ENCODE results near the gene ABCG8. TPM values are rescaled to one million over a fixed set of nuclear protein-coding genes. Genes with fewer than 3 reads are reported as not detected.

Gene ABCG8
- total RNA-seq = not detected

DNA sequence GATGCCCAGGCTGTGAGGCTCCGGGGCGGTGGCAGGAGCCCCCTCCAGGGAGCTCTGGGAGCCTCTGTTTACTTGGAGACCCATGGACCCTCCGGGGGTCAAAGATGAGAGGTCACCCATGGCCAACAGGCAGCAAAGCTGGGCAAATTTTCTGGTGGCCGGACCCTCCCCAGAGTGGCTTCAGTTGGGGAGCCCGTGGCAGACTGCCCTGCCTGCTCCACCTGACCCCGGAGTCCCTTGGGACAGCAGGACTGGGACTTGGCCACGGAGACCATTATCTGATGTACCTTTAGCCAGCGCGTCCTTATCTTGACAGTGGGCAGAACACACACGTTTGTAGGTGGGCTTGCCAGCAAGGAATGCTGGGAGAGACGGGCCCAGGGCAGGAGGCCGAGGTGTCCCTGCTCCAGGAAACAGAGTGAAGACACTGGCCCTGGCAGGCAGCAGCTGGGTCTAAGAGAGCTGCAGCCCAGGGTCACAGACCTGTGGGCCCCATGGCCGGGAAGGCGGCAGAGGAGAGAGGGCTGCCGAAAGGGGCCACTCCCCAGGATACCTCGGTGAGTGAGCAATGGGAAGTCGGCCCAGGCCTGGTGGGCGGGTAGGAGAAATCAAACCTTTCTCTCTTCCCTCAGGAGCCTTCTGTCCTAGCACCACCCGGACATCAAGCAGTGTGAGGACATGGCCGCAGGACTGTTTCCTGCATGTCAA lies at the start of gene ABCG8, which contains the start of gene ABCG5:
ABCG8 (plus strand) TSS at position 412 of the 708 bp plus-strand sequence; CDS start at position 495, 83 bp downstream.
ABCG5 (minus strand) TSS at position 280 of the 708 bp plus-strand sequence; CDS start at position 120, 160 bp downstream.
- peak; percentile 11 to 77 for DNase-seq (ENCODE audit: low spot score in 2 of 2)
- 87 to 88% methylated on average over 20 of the region's 20 CpGs for WGBS, 2 donors
- intact Hi-C loops (cut with DNase I; ENCODE audit: low total_unique reads) = no loop called here
- TF ChIP-seq POLR2A (IDR thresholded peaks at IDR 0.05) = no peak
- TF ChIP-seq, protein P1, sequence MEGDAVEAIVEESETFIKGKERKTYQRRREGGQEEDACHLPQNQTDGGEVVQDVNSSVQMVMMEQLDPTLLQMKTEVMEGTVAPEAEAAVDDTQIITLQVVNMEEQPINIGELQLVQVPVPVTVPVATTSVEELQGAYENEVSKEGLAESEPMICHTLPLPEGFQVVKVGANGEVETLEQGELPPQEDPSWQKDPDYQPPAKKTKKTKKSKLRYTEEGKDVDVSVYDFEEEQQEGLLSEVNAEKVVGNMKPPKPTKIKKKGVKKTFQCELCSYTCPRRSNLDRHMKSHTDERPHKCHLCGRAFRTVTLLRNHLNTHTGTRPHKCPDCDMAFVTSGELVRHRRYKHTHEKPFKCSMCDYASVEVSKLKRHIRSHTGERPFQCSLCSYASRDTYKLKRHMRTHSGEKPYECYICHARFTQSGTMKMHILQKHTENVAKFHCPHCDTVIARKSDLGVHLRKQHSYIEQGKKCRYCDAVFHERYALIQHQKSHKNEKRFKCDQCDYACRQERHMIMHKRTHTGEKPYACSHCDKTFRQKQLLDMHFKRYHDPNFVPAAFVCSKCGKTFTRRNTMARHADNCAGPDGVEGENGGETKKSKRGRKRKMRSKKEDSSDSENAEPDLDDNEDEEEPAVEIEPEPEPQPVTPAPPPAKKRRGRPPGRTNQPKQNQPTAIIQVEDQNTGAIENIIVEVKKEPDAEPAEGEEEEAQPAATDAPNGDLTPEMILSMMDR (IDR thresholded peaks at IDR 0.05) = no peak
- H3K4me3 ChIP-seq (ENCODE audit: low read depth, poor library complexity, severe bottlenecking) = no peak within 1 kb of the TSS

DNA sequence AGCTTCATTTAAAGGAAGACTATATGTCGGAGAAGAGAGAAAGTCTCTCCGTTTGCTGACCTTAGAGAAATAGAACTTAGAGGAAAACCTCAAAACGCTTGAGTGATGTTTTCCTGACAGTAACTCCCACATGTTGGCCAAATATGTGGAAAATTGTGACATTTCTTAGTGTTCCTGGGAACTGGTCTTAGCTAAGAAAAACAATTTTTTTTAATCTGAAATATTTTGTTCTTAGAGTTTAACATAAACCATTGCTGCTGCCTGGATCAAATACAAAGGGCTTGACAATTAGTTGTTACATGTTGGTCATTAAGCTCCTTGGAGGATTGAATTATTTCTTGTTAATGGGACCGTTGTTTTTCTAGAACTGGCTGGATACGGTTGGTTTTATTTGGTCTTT lies 48.6 kb upstream of the ABCG8 start:
- intact Hi-C loops (cut with DNase I; ENCODE audit: low total_unique reads) = no loop called here
- WGBS, 2 donors = 57 to 66% methylated on average over 5 of the region's 5 CpGs
- peak in 1 of 2 donors; percentile 41 for DNase-seq (ENCODE audit: low spot score in 2 of 2)
- no peak overlapping the region for H3K4me3 ChIP-seq (ENCODE audit: low read depth, poor library complexity, severe bottlenecking)
- TF ChIP-seq POLR2A (IDR thresholded peaks at IDR 0.05) = no peak
- TF ChIP-seq, protein P1 (IDR thresholded peaks at IDR 0.05) = no peak

DNA sequence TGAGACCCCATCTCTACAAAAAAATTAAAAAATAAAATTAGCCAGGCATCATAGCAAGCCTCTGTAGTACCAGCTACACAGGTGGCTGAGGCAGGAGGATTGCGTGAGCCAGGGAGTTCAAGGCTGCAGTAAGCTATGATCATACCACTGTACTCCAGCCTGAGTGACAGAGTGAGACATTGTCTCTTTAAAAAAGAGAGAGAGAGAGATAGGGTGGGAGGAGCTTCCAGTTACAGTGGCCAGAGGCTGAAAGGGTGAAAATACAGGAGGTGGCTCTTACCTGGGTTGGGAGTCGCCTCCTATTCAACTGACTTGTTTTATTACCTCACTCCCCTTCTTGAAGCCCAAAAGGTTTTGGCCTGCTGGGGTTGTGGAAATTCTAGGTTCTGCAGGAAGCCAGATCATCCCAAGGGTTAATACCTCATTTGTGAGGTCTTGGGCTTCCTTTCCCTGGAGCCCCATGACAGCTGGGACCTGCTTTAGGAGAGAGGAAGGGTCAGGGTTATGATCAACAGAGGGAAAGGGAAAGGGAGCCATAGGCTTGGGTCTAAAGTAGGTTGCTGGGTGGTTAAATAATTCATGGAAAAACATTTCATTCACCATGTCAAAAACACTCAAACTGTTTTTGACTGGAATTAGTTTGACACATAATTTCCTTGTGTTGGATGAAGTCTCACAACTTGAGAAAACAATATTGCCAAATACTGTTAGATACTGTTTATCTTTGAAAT lies 47.6 kb upstream of the ABCG8 start:
- TF ChIP-seq, protein P1 (IDR thresholded peaks at IDR 0.05) = no peak
- no peak for TF ChIP-seq POLR2A (IDR thresholded peaks at IDR 0.05)
- intact Hi-C loops (cut with DNase I; ENCODE audit: low total_unique reads) = no loop called here
- 84 to 96% methylated on average over 2 of the region's 2 CpGs for WGBS, 2 donors
- no peak overlapping the region for H3K4me3 ChIP-seq (ENCODE audit: low read depth, poor library complexity, severe bottlenecking)
- DNase-seq (ENCODE audit: low spot score in 2 of 2) = no peak

DNA sequence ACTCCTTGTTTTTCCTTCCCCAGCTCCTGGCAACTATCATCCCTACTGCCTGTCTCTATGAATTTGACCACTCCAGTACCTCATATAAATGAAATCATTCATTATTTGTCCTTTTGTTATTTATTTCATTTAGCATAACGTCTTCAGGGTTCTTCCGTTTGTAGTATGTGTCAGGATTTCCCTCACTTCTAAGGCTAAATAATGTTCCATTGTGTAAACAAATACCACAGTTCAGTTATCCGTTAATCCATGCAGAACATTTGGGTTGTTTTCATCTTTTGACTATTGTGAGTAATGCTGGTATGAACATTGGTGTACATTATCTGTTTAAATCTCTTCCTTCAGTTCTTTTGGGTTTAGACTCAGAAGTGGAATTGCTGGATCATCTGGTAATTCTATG lies 46.1 kb upstream of the ABCG8 start:
- no peak for TF ChIP-seq POLR2A (IDR thresholded peaks at IDR 0.05)
- TF ChIP-seq, protein P1 (IDR thresholded peaks at IDR 0.05) = no peak
- WGBS, 2 donors = 75 to 89% methylated on average over 3 of the region's 3 CpGs
- intact Hi-C loops (cut with DNase I; ENCODE audit: low total_unique reads) = no loop called here
- H3K4me3 ChIP-seq (ENCODE audit: low read depth, poor library complexity, severe bottlenecking) = no peak overlapping the region
- no peak for DNase-seq (ENCODE audit: low spot score in 2 of 2)

DNA sequence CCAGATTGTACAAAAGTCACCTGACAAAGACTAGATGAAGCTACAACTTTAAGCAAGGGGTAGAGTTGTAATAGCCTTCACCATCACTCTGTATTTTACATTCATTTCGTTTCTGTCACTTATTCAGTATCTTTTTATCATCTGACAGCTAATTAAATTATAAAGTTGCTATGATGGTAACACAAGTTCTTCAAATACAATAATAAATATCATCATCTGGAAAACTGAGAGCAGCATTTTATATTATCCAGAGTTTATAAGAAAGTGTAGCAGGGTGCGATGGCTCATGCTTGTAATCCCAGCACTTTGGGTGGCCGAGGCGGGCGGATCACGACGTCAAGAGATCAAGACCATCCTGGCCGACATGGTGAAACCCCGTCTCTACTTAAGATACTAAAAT lies 43.8 kb upstream of the ABCG8 start:
- WGBS, 2 donors = 93 to 94% methylated on average over 9 of the region's 9 CpGs
- no peak for DNase-seq (ENCODE audit: low spot score in 2 of 2)
- H3K4me3 ChIP-seq (ENCODE audit: low read depth, poor library complexity, severe bottlenecking) = no peak overlapping the region
- TF ChIP-seq, protein P1 (IDR thresholded peaks at IDR 0.05) = no peak
- no peak for TF ChIP-seq POLR2A (IDR thresholded peaks at IDR 0.05)
- intact Hi-C loops (cut with DNase I; ENCODE audit: low total_unique reads) = no loop called here

All from lower leg skin (tissue), 4 donors.